H1 (cell line): ENCODE data around the gene RSBN1. TPM values are rescaled to one million over a fixed set of nuclear protein-coding genes. Genes with fewer than 3 reads are reported as not detected.
A peak's percentile ranks its signal among the peaks of the same experiment; 100 is the strongest.

ENCODE experiments used
- CTCF ChIA-PET: fragments of 300-600 bp; sonication (Branson Sonifier 250); formaldehyde crosslinking; loops from one replicate; lab custom pipeline; 2021; ENCODE audit not compliant: partially characterized antibody; lab: Charles Lee
- POLR2A ChIA-PET: fragments of 300-600 bp; sonication (Branson Sonifier 250); formaldehyde crosslinking; loops from one replicate; lab custom pipeline; 2021; ENCODE audit warnings: inconsistent platforms; ENCODE audit not compliant: partially characterized antibody; lab: Charles Lee
- DNase-seq, 2 experiments: peaks; one replicate each; pipeline versions ENCODE4 v3.0.0 to v3.0.0-alpha.2; 2010 to 2022; ENCODE audit warnings: low spot score in 2 of 2, low read depth in 1 of 2, mixed read lengths in 1 of 2
- FAIRE-seq: peaks from 2 replicates; lab custom pipeline; 2011; peaks lifted over from hg19 to GRCh38; lab: Jason Lieb, UNC
- H2AFZ ChIP-seq: 2 replicates; pipeline ENCODE4 v1.8.1; 2012; ENCODE audit warnings: low read length, inconsistent platforms
- H2AK5ac ChIP-seq: 2 replicates; pipeline ENCODE4 v1.6.1; 2013; ENCODE audit warnings: low read depth, low read length
- H2BK120ac ChIP-seq: replicated peaks from 2 replicates; pipeline ENCODE3; 2013; ENCODE audit warnings: low read depth, low read length, inconsistent platforms
- H2BK12ac ChIP-seq: 2 replicates; pipeline ENCODE4 v1.6.1; 2013; ENCODE audit warnings: low read depth, low read length
- H2BK15ac ChIP-seq: 2 replicates; pipeline ENCODE4 v1.6.1; 2013; ENCODE audit warnings: low read length
- H2BK20ac ChIP-seq: 2 replicates; pipeline ENCODE4 v1.6.1; 2013; ENCODE audit warnings: low read length
- H2BK5ac ChIP-seq: 2 replicates; pipeline ENCODE4 v1.6.1; 2013; ENCODE audit warnings: low read depth, low read length
- H3K14ac ChIP-seq: 2 replicates; pipeline ENCODE4 v1.6.1; 2013; ENCODE audit warnings: inconsistent platforms; ENCODE audit not compliant: insufficient read length
- H3K18ac ChIP-seq: 2 replicates; pipeline ENCODE4 v1.6.1; 2013; ENCODE audit warnings: low read length; ENCODE audit errors: extremely low read depth
- H3K23ac ChIP-seq: 2 replicates; pipeline ENCODE4 v1.6.1; 2013; ENCODE audit warnings: inconsistent platforms; ENCODE audit not compliant: insufficient read length
- H3K23me2 ChIP-seq: 2 replicates; pipeline ENCODE4 v1.6.1; 2013; ENCODE audit warnings: low read depth, low read length
- H3K27ac ChIP-seq: 2 replicates; pipeline ENCODE4 v1.6.1; 2011; ENCODE audit warnings: low read depth, low read length, inconsistent platforms
- H3K27me3 ChIP-seq, 4 experiments: replicated peaks in 1 of 4; 1 replicate in 1 of 4; 2 replicates in 3 of 4; pipeline versions ENCODE4 v1.6.1 to v1.8.1; 2011 to 2013; ENCODE audit warnings: low read length in 3 of 4, mild to moderate bottlenecking in 3 of 4, inconsistent platforms in 2 of 4, mixed read lengths in 2 of 4, moderate library complexity in 1 of 4; ENCODE audit not compliant: control insufficient read depth in 3 of 4, insufficient read depth in 3 of 4; ENCODE audit errors: extremely low read depth in 1 of 4
- H3K36me3 ChIP-seq, 4 experiments: 2 replicates each; pipeline versions ENCODE4 v1.6.1 to v1.8.1; 2011 to 2013; ENCODE audit warnings: mild to moderate bottlenecking in 4 of 4, low read length in 3 of 4, moderate library complexity in 2 of 4, control low read depth in 1 of 4, inconsistent platforms in 1 of 4; ENCODE audit not compliant: insufficient read depth in 4 of 4, control insufficient read depth in 2 of 4
- H3K4ac ChIP-seq: replicated peaks from 2 replicates; pipeline ENCODE3; 2013; ENCODE audit warnings: low read length, low read depth, mixed read lengths, inconsistent platforms; ENCODE audit not compliant: insufficient read length
- H3K4me1 ChIP-seq, 4 experiments: replicated peaks in 1 of 4; 1 replicate in 1 of 4; 2 replicates in 3 of 4; pipeline versions ENCODE4 v1.6.1 to v1.8.1; 2011 to 2013; ENCODE audit warnings: low read length in 3 of 4, inconsistent platforms in 2 of 4, mixed read lengths in 1 of 4; ENCODE audit not compliant: insufficient read depth in 4 of 4, control insufficient read depth in 3 of 4
- H3K4me2 ChIP-seq, 2 experiments: 2 replicates each; pipeline versions ENCODE4 v1.6.1 to v1.8.1; 2011 to 2013; ENCODE audit warnings: low read depth in 2 of 2, low read length in 2 of 2, control low read depth in 1 of 2, inconsistent platforms in 1 of 2, mild to moderate bottlenecking in 1 of 2; ENCODE audit not compliant: insufficient read depth in 1 of 2
- H3K4me3 ChIP-seq, 4 experiments: fragments of 200-600, 300-600 bp in 1 of 4; sonication (generic), shearing (Covaris generic), sonication (Bioruptor Twin) in 1 of 4; 2 replicates each; pipeline versions ENCODE4 v1.5.1 to v1.8.1; 2011 to 2016; ENCODE audit warnings: low read length in 4 of 4, low read depth in 3 of 4, control low read depth in 2 of 4, inconsistent platforms in 2 of 4, mild to moderate bottlenecking in 2 of 4, mixed read lengths in 1 of 4, moderate library complexity in 1 of 4; ENCODE audit not compliant: insufficient read depth in 2 of 4; ENCODE audit errors: extremely low read depth in 1 of 4
- H3K56ac ChIP-seq: replicated peaks from 2 replicates; pipeline ENCODE3; 2013; ENCODE audit warnings: low read depth, mild to moderate bottlenecking, mixed read lengths, low read length, inconsistent platforms; ENCODE audit not compliant: insufficient read length
- H3K79me1 ChIP-seq: 2 replicates; pipeline ENCODE4 v1.6.1; 2013; ENCODE audit warnings: low read depth, low read length, control low read depth
- H3K79me2 ChIP-seq, 2 experiments: 2 replicates each; pipeline versions ENCODE4 v1.6.1 to v1.8.1; 2012 to 2013; ENCODE audit warnings: low read length in 2 of 2, mild to moderate bottlenecking in 2 of 2, inconsistent platforms in 1 of 2; ENCODE audit not compliant: insufficient read depth in 2 of 2, control insufficient read depth in 1 of 2
- H3K9ac ChIP-seq, 4 experiments: replicated peaks in 1 of 4; 1 replicate in 1 of 4; 2 replicates in 3 of 4; pipeline versions ENCODE4 v1.6.1 to v1.8.1; 2011 to 2013; ENCODE audit warnings: low read depth in 3 of 4, low read length in 3 of 4, control low read depth in 2 of 4, mild to moderate bottlenecking in 2 of 4, moderate library complexity in 2 of 4, inconsistent platforms in 1 of 4; ENCODE audit errors: extremely low read depth in 1 of 4
- H3K9me3 ChIP-seq, 2 experiments: 2 replicates each; pipeline versions ENCODE4 v1.6.1 to v1.8.1; 2012 to 2013; ENCODE audit warnings: mild to moderate bottlenecking in 2 of 2, moderate library complexity in 2 of 2, control low read depth in 1 of 2, inconsistent platforms in 1 of 2, low read depth in 1 of 2, low read length in 1 of 2, mixed read lengths in 1 of 2; ENCODE audit not compliant: insufficient read depth in 2 of 2
- H4K20me1 ChIP-seq, 2 experiments: replicated peaks in 1 of 2; 2 replicates each; pipeline versions ENCODE3 to v1.8.1; 2011 to 2013; ENCODE audit warnings: inconsistent platforms in 2 of 2, low read length in 2 of 2, mild to moderate bottlenecking in 1 of 2; ENCODE audit not compliant: insufficient read depth in 2 of 2, control insufficient read depth in 1 of 2
- H4K5ac ChIP-seq: 2 replicates; pipeline ENCODE4 v1.6.1; 2013; ENCODE audit warnings: low read length, low read depth, mixed read lengths, inconsistent platforms; ENCODE audit not compliant: insufficient read length
- H4K8ac ChIP-seq: 2 replicates; pipeline ENCODE4 v1.8.0; 2013; ENCODE audit warnings: mild to moderate bottlenecking, moderate library complexity, low read length, inconsistent platforms; ENCODE audit not compliant: insufficient read depth; ENCODE audit errors: extremely low read depth
- H4K91ac ChIP-seq: replicated peaks from 2 replicates; pipeline ENCODE3; 2013; ENCODE audit warnings: low read length, mixed read lengths, inconsistent platforms; ENCODE audit not compliant: insufficient read length
- POU5F1 ChIP-seq: IDR thresholded peaks from 2 replicates; pipeline ENCODE4 v1.6.1; 2011; ENCODE audit warnings: low read depth, mild to moderate bottlenecking, low read length, moderate library complexity
- SP1 ChIP-seq: IDR thresholded peaks from 2 replicates; pipeline ENCODE4 v1.6.1; 2011; ENCODE audit warnings: low read depth, low read length
- WGBS, 2 experiments: shearing (Covaris generic) in 1 of 2; methylation state at CpG; one replicate each; pipeline versions ENCODE4 v1.1.6 to v1.1.7; 2013 to 2015; ENCODE audit warnings: low lambda C conversion rate in 2 of 2, mixed read lengths in 2 of 2, inconsistent platforms in 1 of 2, low coverage in 1 of 2, missing lambda C conversion rate in 1 of 2; ENCODE audit not compliant: insufficient replicate concordance in 2 of 2, insufficient coverage in 1 of 2, insufficient read length in 1 of 2; ENCODE audit errors: extremely low coverage in 1 of 2, missing lambda C conversion rate in 1 of 2; 5-methylcytosine and 5-hydroxymethylcytosine counted together
- polyA plus RNA-seq, 7 experiments: library from polyadenylated mRNA; depleted of rRNA in 3 of 7; stranded (reverse) in 5 of 7; unstranded in 2 of 7; fragments of >200 nt in 5 of 7; fragments of 200-250 nt in 2 of 7; gene quantifications; 1 replicate in 5 of 7; 2 replicates in 1 of 7; 4 replicates in 1 of 7; pipeline versions ENCODE4 v1.2.1 to v1.2.3, GENCODE V29; 2011 to 2013; ENCODE audit warnings: missing spikeins in 2 of 7, mixed read lengths in 2 of 7
- total RNA-seq: library from RNA; stranded (reverse); fragmentation: NEBNext Ultra II Directional; extraction: Animal tissue kit (Norgen Biotek cat#: 25700); gene quantifications from 2 replicates; pipeline ENCODE4 v1.2.1, GENCODE V29; 2021

The RSBN1 gene
- total and polyA plus RNA-seq, 2 of the 8 experiments (the other 6 are each of a cell fraction or from before 2014, with no cell fraction given): 4.2 to 17.6 TPM

DNA sequence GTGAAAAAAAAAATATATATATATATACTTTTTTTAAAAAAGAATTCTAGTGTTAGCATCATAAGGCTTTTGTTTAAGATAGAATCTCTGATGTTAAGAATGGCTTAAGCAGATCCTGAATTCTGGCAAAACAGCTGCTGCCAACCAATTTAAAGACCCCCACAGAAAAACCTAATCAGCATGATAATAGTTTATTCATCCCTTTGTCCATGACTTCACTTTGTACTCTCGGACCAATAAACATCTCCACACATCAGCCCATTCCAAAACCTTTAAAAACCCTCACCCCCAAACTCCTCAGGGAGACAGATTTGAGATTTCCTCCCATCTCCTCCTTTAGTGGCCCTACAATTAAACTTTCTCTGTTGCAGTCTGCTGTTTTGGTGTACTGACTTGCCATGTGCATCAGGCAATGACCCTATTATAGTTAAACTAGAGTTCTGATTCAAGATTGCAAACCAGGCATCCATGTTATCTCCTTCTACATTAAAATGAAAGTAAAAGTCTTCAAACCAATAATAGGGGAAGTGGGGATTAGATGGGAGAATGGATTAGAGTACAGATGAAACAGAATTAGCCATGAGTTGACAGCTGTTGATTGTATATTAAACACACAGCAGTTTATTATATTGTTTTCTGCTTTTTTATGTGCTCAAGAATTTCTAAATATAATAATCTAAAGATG is 43.2 kb downstream of the RSBN1 start:
- H4K5ac ChIP-seq: peak overlapping the region; percentile 39
- peak overlapping the region in 1 of 2 experiments; percentile 18; a peak in 1 of 4 replicates for H3K4me2 ChIP-seq
- no peak overlapping the region for H3K9ac ChIP-seq
- no peak overlapping the region for H2BK12ac ChIP-seq
- H3K27ac ChIP-seq: no peak overlapping the region
- no peak overlapping the region for H3K14ac ChIP-seq
- no peaks in the 10 kb centered on the region; the same call in 1 of the 2 replicates for H3K23me2 ChIP-seq
- no peak overlapping the region for H2BK20ac ChIP-seq
- ChIA-PET CTCF (interaction anchor here (1.2 kb wide), 2 partner anchors 10 to 22 kb away, joined by 3 read pairs; no protein-coding TSS in a partner anchor), POLR2A (interaction anchor here (2.0 kb wide), 1 partner anchor 10 kb away, joined by 13 read pairs; the partner anchor contains the start of gene PHTF1)
- H3K4me3 ChIP-seq: peak overlapping the region in 1 of 4 experiments; percentile 29; a peak in 1 of 8 replicates
- H3K56ac ChIP-seq: no peak overlapping the region
- H3K79me2 ChIP-seq: no peaks in the 10 kb centered on the region
- no peak overlapping the region for H3K23ac ChIP-seq
- H4K8ac ChIP-seq: no peak overlapping the region
- WGBS, 2 experiments: 24% methylated on average over 1 of the region's 1 CpG; no CpG with 5 or more reads in 1 of the 2 experiments
- H4K20me1 ChIP-seq: no peaks in the 10 kb centered on the region
- H3K4ac ChIP-seq: no peak overlapping the region
- H3K18ac ChIP-seq: peak overlapping the region; percentile 64; the same call in 1 of the 2 replicates
- no peaks in the 10 kb centered on the region for H3K79me1 ChIP-seq
- DNase-seq (no peak), FAIRE-seq (peak; percentile 69)
- no peak overlapping the region for H2BK5ac ChIP-seq
- H3K4me1 ChIP-seq: peaks cover 0 to 10% (median 2%) of the 10 kb centered on the region in 4 experiments; a peak in 3 of 7 replicates
- H3K9me3 ChIP-seq: no peaks in the 10 kb centered on the region
- H2AFZ ChIP-seq: no peak overlapping the region
- H3K36me3 ChIP-seq: peaks cover 0 to 18% (median 6%) of the 10 kb centered on the region in 4 experiments; a peak in 6 of 8 replicates
- H2BK120ac ChIP-seq: no peak overlapping the region
- no peak overlapping the region for H2BK15ac ChIP-seq
- H2AK5ac ChIP-seq: no peak overlapping the region
- H3K27me3 ChIP-seq: peaks cover 0 to 1% (median 0%) of the 10 kb centered on the region in 4 experiments; a peak in 1 of 7 replicates
- no peak overlapping the region for H4K91ac ChIP-seq
- TF ChIP-seq POU5F1 (0 out of 2 replicates have a peak, but pooled peaks have one; percentile 24), SP1 (no peak)
